ENCODE data around the gene RMRP. TPM values are rescaled to one million over a fixed set of nuclear protein-coding genes. Genes with fewer than 3 reads are reported as not detected.

RMRP gene
- polyA plus RNA-seq, 1 donor (not counting 4 experiments of a cell fraction or from before 2014, with no cell fraction given), result 21.6 TPM

GRCh38 chr9:35681341-35682002 is 23.7 kb upstream of the RMRP start:
- H3K4me2 ChIP-seq (ENCODE audit: control insufficient read depth, extremely low read depth, insufficient read depth, low read depth, low read length), result no peak overlapping the region

GRCh38 chr9:35680331-35681105 is 22.7 kb upstream of the RMRP start:
- Histone ChIP-seq H3K27me3 (ENCODE audit: control insufficient read depth, extremely low read depth, insufficient read depth, low read length) (no peaks in the 10 kb centered on the region), H3K79me2 (ENCODE audit: control insufficient read depth, insufficient read depth, low read length) (no peaks in the 10 kb centered on the region), H3K4me2 (ENCODE audit: control insufficient read depth, extremely low read depth, insufficient read depth, low read depth, low read length) (no peak overlapping the region), H3K4me1 (ENCODE audit: control insufficient read depth, extremely low read depth, insufficient read depth, low read length) (no peaks in the 10 kb centered on the region), H3K9me1 (ENCODE audit: control insufficient read depth, extremely low read depth, insufficient read depth, low read length) (no peaks in the 10 kb centered on the region), H3K27ac (ENCODE audit: control insufficient read depth, insufficient read depth, low read length) (no peak overlapping the region), H3K36me3 (ENCODE audit: control insufficient read depth in 2 of 2, extremely low read depth in 1 of 2, insufficient read depth in 2 of 2, low read length in 2 of 2) (peaks cover 4 to 6% of the 10 kb centered on the region in 2 experiments), H2AFZ (ENCODE audit: control insufficient read depth, low read length) (no peak overlapping the region), H3K4me3 (ENCODE audit: control insufficient read depth in 2 of 3, extremely low read depth in 1 of 3, insufficient read depth in 2 of 3, low read depth in 1 of 3, low read length in 3 of 3) (no peak overlapping the region), H4K20me1 (ENCODE audit: control insufficient read depth, extremely low read depth, insufficient read depth, low read length) (no peaks in the 10 kb centered on the region), H3K9ac (ENCODE audit: control insufficient read depth, extremely low read depth, insufficient read depth, low read length) (no peak overlapping the region), H3K9me3 (ENCODE audit: control insufficient read depth, low read depth, low read length) (no peaks in the 10 kb centered on the region)
- DNase-seq (ENCODE audit: low read depth, low spot score), result no peak
- TF ChIP-seq CTCF (optimal IDR thresholded peaks at IDR 0.05 in 1 of 3, IDR thresholded peaks at IDR 0.05 in 1 of 3, conservative IDR thresholded peaks at IDR 0.05 in 1 of 3; ENCODE audit: extremely low read depth in 1 of 3, insufficient read depth in 2 of 3, low read length in 3 of 3) (no peak), EZH2 (IDR thresholded peaks at IDR 0.05; ENCODE audit: low read length) (no peak)
- FAIRE-seq, result no peak
- dilution Hi-C loops (cut with MboI; ENCODE audit: extremely low pct_ligation_motif_present, low sequenced_read_pairs), result no loop called here

More at GRCh38 chr9:35681341-35682002, 23.7 kb upstream of the RMRP start:
- Histone ChIP-seq H3K4me1 (ENCODE audit: control insufficient read depth, extremely low read depth, insufficient read depth, low read length) (no peaks in the 10 kb centered on the region), H4K20me1 (ENCODE audit: control insufficient read depth, extremely low read depth, insufficient read depth, low read length) (no peaks in the 10 kb centered on the region), H3K4me3 (ENCODE audit: control insufficient read depth in 2 of 3, extremely low read depth in 1 of 3, insufficient read depth in 2 of 3, low read depth in 1 of 3, low read length in 3 of 3) (no peak overlapping the region), H2AFZ (ENCODE audit: control insufficient read depth, low read length) (no peak overlapping the region), H3K9ac (ENCODE audit: control insufficient read depth, extremely low read depth, insufficient read depth, low read length) (no peak overlapping the region), H3K27me3 (ENCODE audit: control insufficient read depth, extremely low read depth, insufficient read depth, low read length) (no peaks in the 10 kb centered on the region), H3K9me3 (ENCODE audit: control insufficient read depth, low read depth, low read length) (no peaks in the 10 kb centered on the region), H3K79me2 (ENCODE audit: control insufficient read depth, insufficient read depth, low read length) (no peaks in the 10 kb centered on the region), H3K27ac (ENCODE audit: control insufficient read depth, insufficient read depth, low read length) (no peak overlapping the region), H3K9me1 (ENCODE audit: control insufficient read depth, extremely low read depth, insufficient read depth, low read length) (no peaks in the 10 kb centered on the region), H3K36me3 (ENCODE audit: control insufficient read depth in 2 of 2, extremely low read depth in 1 of 2, insufficient read depth in 2 of 2, low read length in 2 of 2) (peaks cover 4 to 6% of the 10 kb centered on the region in 2 experiments)
- FAIRE-seq (peak; percentile 26), DNase-seq (ENCODE audit: low read depth, low spot score) (no peak)
- TF ChIP-seq CTCF (optimal IDR thresholded peaks at IDR 0.05 in 1 of 3, IDR thresholded peaks at IDR 0.05 in 1 of 3, conservative IDR thresholded peaks at IDR 0.05 in 1 of 3; ENCODE audit: extremely low read depth in 1 of 3, insufficient read depth in 2 of 3, low read length in 3 of 3), result no peak
- no peak for TF ChIP-seq EZH2 (IDR thresholded peaks at IDR 0.05; ENCODE audit: low read length)
- dilution Hi-C loops (cut with MboI; ENCODE audit: extremely low pct_ligation_motif_present, low sequenced_read_pairs), result no loop called here

All from keratinocyte (primary cell).